Activated CD8-positive, alpha-beta memory T cell treated with anti-CD3 and anti-CD28 coated beads for 1 hour (primary cell): Measurements from ENCODE around the gene EGF.
A peak's percentile ranks its signal among the peaks of the same experiment; 100 is the strongest.

Experiments used
- DNase-seq, 2 donors: peaks; one replicate each; pipeline ENCODE4 v3.0.0-alpha.2; 2020; ENCODE audit warnings: low read depth in 1 of 2; ENCODE audit errors: extremely low read depth in 1 of 2

Gene EGF

GRCh38 chr4:109990261-109991257 lies 77.9 kb downstream of the EGF start:
- no peak for DNase-seq

GRCh38 chr4:109993116-109993515 lies 80.4 kb downstream of the EGF start:
- DNase-seq, result no peak

GRCh38 chr4:109994415-109994827 lies 81.7 kb downstream of the EGF start:
- DNase-seq, result no peak

GRCh38 chr4:109996526-109996925 lies 83.8 kb downstream of the EGF start:
- DNase-seq, result no peak

GRCh38 chr4:109998867-109999584 lies 86.3 kb downstream of the EGF start:
- peak in 1 of 2 donors; percentile 3 for DNase-seq

- DNase-seq, result no peak
Measured at GRCh38 chr4:109999585-109999912, 86.9 kb downstream of the EGF start.

GRCh38 chr4:110002326-110002725 lies 89.6 kb downstream of the EGF start:
- DNase-seq, result no peak

- no peak for DNase-seq
Measured at GRCh38 chr4:110003401-110004187, 90.9 kb downstream of the EGF start.

GRCh38 chr4:110004556-110004955 lies 91.9 kb downstream of the EGF start:
- DNase-seq, result no peak

- no peak for DNase-seq
Measured at GRCh38 chr4:110005461-110006056, 92.9 kb downstream of the EGF start.

GRCh38 chr4:110007217-110007616 lies 94.5 kb downstream of the EGF start:
- no peak for DNase-seq

GRCh38 chr4:110008540-110008939 lies 95.9 kb downstream of the EGF start:
- DNase-seq, result no peak

GRCh38 chr4:110009550-110009949 lies 96.9 kb downstream of the EGF start:
- no peak for DNase-seq

- no peak for DNase-seq
Measured at GRCh38 chr4:110010797-110011196, 98.1 kb downstream of the EGF start.

- no peak for DNase-seq
Measured at GRCh38 chr4:110012917-110013316, 100.2 kb downstream of the EGF start.

- DNase-seq, result no peak
Measured at GRCh38 chr4:110014233-110014632, 101.5 kb downstream of the EGF start.

GRCh38 chr4:110019153-110019552 lies 106.5 kb downstream of the EGF start:
- no peak for DNase-seq

GRCh38 chr4:110020139-110020538 lies 107.5 kb downstream of the EGF start:
- DNase-seq, result no peak

- DNase-seq, result no peak
Measured at GRCh38 chr4:110020646-110021443, 108.2 kb downstream of the EGF start.

GRCh38 chr4:110022457-110022856 lies 109.8 kb downstream of the EGF start:
- no peak for DNase-seq
